ENCODE data around the gene FILIP1.

Gene FILIP1

GRCh38 chr6:75268121-75268987 is 225.2 kb downstream of the FILIP1 start:
- TF ChIP-seq TAF1 (IDR thresholded peaks at IDR 0.05; ENCODE audit: low read depth) (no peak), EP300 (IDR thresholded peaks at IDR 0.05; ENCODE audit: borderline replicate concordance) (no peak), REST (IDR thresholded peaks at IDR 0.05; ENCODE audit: low read depth) (no peak), ZBTB7A (IDR thresholded peaks at IDR 0.05; ENCODE audit: low read depth) (no peak), CREB1 (IDR thresholded peaks at IDR 0.05; ENCODE audit: low read depth) (no peak), FOXM1 (IDR thresholded peaks at IDR 0.05; ENCODE audit: borderline replicate concordance, low read depth) (no peak), CEBPB (IDR thresholded peaks at IDR 0.05) (no peak), TEAD4 (IDR thresholded peaks at IDR 0.05) (no peak), USF1 (IDR thresholded peaks at IDR 0.05) (no peak), RAD21 (IDR thresholded peaks at IDR 0.05; ENCODE audit: low read depth) (no peak), YY1 (IDR thresholded peaks at IDR 0.05; ENCODE audit: low read depth) (no peak), MAX (IDR thresholded peaks at IDR 0.05) (no peak), EGR1 (IDR thresholded peaks at IDR 0.05) (no peak), NFIC (IDR thresholded peaks at IDR 0.05) (no peak), TCF12 (IDR thresholded peaks at IDR 0.05; ENCODE audit: low read depth) (no peak)

- TF ChIP-seq YY1 (IDR thresholded peaks at IDR 0.05; ENCODE audit: low read depth) (no peak), TAF1 (IDR thresholded peaks at IDR 0.05; ENCODE audit: low read depth) (no peak), CREB1 (IDR thresholded peaks at IDR 0.05; ENCODE audit: low read depth) (no peak), TEAD4 (IDR thresholded peaks at IDR 0.05) (no peak), MAX (IDR thresholded peaks at IDR 0.05) (no peak), EP300 (IDR thresholded peaks at IDR 0.05; ENCODE audit: borderline replicate concordance) (no peak), RAD21 (IDR thresholded peaks at IDR 0.05; ENCODE audit: low read depth) (no peak), NFIC (IDR thresholded peaks at IDR 0.05) (no peak), USF1 (IDR thresholded peaks at IDR 0.05) (no peak)
Measured at GRCh38 chr6:75267461-75267860, 226.1 kb downstream of the FILIP1 start.

- TF ChIP-seq RAD21 (IDR thresholded peaks at IDR 0.05; ENCODE audit: low read depth) (peak; percentile 52), EP300 (IDR thresholded peaks at IDR 0.05; ENCODE audit: borderline replicate concordance) (no peak)
Measured at GRCh38 chr6:75266716-75267291, 226.8 kb downstream of the FILIP1 start.

- TF ChIP-seq RAD21 (IDR thresholded peaks at IDR 0.05; ENCODE audit: low read depth) (no peak), YY1 (IDR thresholded peaks at IDR 0.05; ENCODE audit: low read depth) (no peak), FOXM1 (IDR thresholded peaks at IDR 0.05; ENCODE audit: borderline replicate concordance, low read depth) (no peak)
Measured at GRCh38 chr6:75263401-75263750, 230.2 kb downstream of the FILIP1 start.

GRCh38 chr6:75262716-75263400 is 230.7 kb downstream of the FILIP1 start:
- TF ChIP-seq FOXM1 (IDR thresholded peaks at IDR 0.05; ENCODE audit: borderline replicate concordance, low read depth), result no peak

- TF ChIP-seq USF1 (IDR thresholded peaks at IDR 0.05), result no peak
- no peak for TF ChIP-seq CREB1 (IDR thresholded peaks at IDR 0.05; ENCODE audit: low read depth)
- TF ChIP-seq RAD21 (IDR thresholded peaks at IDR 0.05; ENCODE audit: low read depth), result no peak
- TF ChIP-seq CEBPB (IDR thresholded peaks at IDR 0.05), result no peak
- no peak for TF ChIP-seq EP300 (IDR thresholded peaks at IDR 0.05; ENCODE audit: borderline replicate concordance)
- TF ChIP-seq NFIC (IDR thresholded peaks at IDR 0.05), result no peak
- TF ChIP-seq YY1 (IDR thresholded peaks at IDR 0.05; ENCODE audit: low read depth), result no peak
- TF ChIP-seq MAX (IDR thresholded peaks at IDR 0.05), result no peak
- no peak for TF ChIP-seq EGR1 (IDR thresholded peaks at IDR 0.05)
- no peak for TF ChIP-seq TCF12 (IDR thresholded peaks at IDR 0.05; ENCODE audit: low read depth)
- no peak for TF ChIP-seq TAF1 (IDR thresholded peaks at IDR 0.05; ENCODE audit: low read depth)
- TF ChIP-seq TEAD4 (IDR thresholded peaks at IDR 0.05), result no peak
- TF ChIP-seq FOXM1 (IDR thresholded peaks at IDR 0.05; ENCODE audit: borderline replicate concordance, low read depth), result no peak
Measured at GRCh38 chr6:75261299-75261698, 232.3 kb downstream of the FILIP1 start.
